Measurements from ENCODE around the gene RNF212B.
"Not testable (repeated sequence)": the region's sequence is repeated elsewhere in the genome, so short reads cannot be mapped to it uniquely, and the experiment has no call there.

The RNF212B gene

GRCh38 chr14:23237772-23238594 lies at the start of gene RNF212B:
TSS of gene RNF212B (plus strand) at chr14:23237936. CDS start at chr14:23240346, 2,410 bp downstream.
- DNase-seq = peak; percentile 88

- DNase-seq = no peak
These were observed 44.3 kb upstream of the RNF212B start for GRCh38 chr14:23193432-23193831.

GRCh38 chr14:23195552-23196101 lies 42.1 kb upstream of the RNF212B start:
- no peak for DNase-seq

GRCh38 chr14:23196487-23196886 lies 41.2 kb upstream of the RNF212B start:
- DNase-seq = not testable (repeated sequence)

- not testable (repeated sequence) for DNase-seq
These were observed 38.6 kb upstream of the RNF212B start for GRCh38 chr14:23199141-23199540.

- DNase-seq = no peak
These were observed 35.7 kb upstream of the RNF212B start for GRCh38 chr14:23202001-23202400.

- no peak for DNase-seq
These were observed 31.2 kb upstream of the RNF212B start for GRCh38 chr14:23206422-23207145.

- no peak for DNase-seq
These were observed 30.6 kb upstream of the RNF212B start for GRCh38 chr14:23207146-23207540.

- no peak for DNase-seq
These were observed 29.4 kb upstream of the RNF212B start for GRCh38 chr14:23208324-23208723.

- no peak for DNase-seq
These were observed 27.9 kb upstream of the RNF212B start for GRCh38 chr14:23209651-23210423.

- DNase-seq = no peak
These were observed 22.3 kb upstream of the RNF212B start for GRCh38 chr14:23215421-23215820.

- no peak for DNase-seq
These were observed 20.4 kb upstream of the RNF212B start for GRCh38 chr14:23217032-23218020.

GRCh38 chr14:23219075-23219474 lies 18.7 kb upstream of the RNF212B start:
- DNase-seq = no peak

GRCh38 chr14:23224958-23225357 lies 12.8 kb upstream of the RNF212B start:
- DNase-seq = not testable (repeated sequence)

GRCh38 chr14:23227566-23227965 lies 10.2 kb upstream of the RNF212B start:
- DNase-seq = no peak

GRCh38 chr14:23228812-23229211 lies 8.9 kb upstream of the RNF212B start:
- DNase-seq = no peak

- DNase-seq = not testable (repeated sequence)
These were observed 5.4 kb upstream of the RNF212B start for GRCh38 chr14:23232241-23232808.

GRCh38 chr14:23240661-23241060 lies 2.9 kb downstream of the RNF212B start:
- DNase-seq = no peak

GRCh38 chr14:23241061-23241715 lies 3.5 kb downstream of the RNF212B start:
- DNase-seq = not testable (repeated sequence)

- DNase-seq = no peak
These were observed 4.3 kb downstream of the RNF212B start for GRCh38 chr14:23242076-23242475.

GRCh38 chr14:23243066-23243465 lies 5.3 kb downstream of the RNF212B start:
- no peak for DNase-seq

Measured in NCI-H1105 (cell line).